Stimulated activated naive CD4-positive, alpha-beta T cell treated with Interleukin-2 at 50 U/mL for 16 hours (primary cell): ENCODE data around the gene GBP1.

ENCODE experiments used
- DNase-seq: peaks from one replicate; lab custom pipeline; 2025; lab: John Stamatoyannopoulos, UW

Gene GBP1

DNA sequence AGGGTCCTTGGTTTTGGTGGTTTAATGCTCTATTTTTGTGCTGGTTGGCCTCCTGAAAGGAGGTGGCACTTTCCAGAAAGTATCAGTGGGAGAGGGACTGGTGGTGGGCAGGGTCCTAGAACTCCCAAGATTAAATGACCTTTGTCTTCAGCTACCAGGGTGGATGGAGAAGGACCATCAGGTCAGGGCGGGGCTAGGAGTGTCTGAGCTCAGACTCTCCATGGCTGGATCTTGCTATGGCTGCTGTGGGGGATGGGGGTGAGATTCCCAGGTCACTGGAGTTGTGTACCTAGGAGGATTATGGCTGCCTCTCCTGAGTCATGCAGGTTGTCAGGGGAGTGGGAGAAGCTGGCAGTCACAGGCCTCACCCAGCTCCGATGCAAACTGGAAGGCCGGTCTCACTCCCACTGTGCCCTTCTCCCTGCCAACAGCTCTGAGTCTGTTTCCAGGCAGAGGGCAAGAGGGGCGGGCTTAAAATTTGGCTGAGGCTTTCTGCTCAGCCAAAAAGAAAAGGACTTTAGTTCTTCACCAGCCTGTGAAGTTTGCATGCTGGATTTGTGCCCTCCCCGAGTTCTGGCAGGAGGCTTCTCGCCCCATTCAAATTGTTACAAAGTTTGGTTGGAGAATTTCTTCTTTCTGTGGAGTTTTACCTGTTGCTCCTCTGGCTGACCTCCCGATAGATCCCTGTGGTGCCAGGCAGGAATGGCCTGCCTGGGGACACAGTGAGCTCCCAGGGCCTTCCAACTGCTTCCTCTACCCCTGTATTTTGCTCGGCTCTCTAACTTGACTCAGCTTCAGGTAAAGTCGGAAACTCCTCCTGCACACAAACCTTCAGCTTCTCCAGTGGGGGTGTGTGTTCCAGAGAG lies 59.5 kb downstream of the GBP1 start:
- DNase-seq, result no peak
